COLO668 (cell line): ENCODE data around the gene HAUS6.
"Not testable (repeated sequence)": the region's sequence is repeated elsewhere in the genome, so short reads cannot be mapped to it uniquely, and the experiment has no call there.

Source experiments
- DNase-seq: peaks from one replicate; lab custom pipeline; 2025; ENCODE audit not compliant: unreplicated experiment; lab: John Stamatoyannopoulos, UW

Gene HAUS6

GRCh38 chr9:19102631-19103345, at the start of gene HAUS6:
TSS of gene HAUS6 (minus strand) at chr9:19102904. CDS start at chr9:19102651, 253 bp downstream.
- DNase-seq: peak; percentile 96

- DNase-seq: not testable (repeated sequence)
Observed at GRCh38 chr9:19152160-19152498, 49.4 kb upstream of the HAUS6 start.

GRCh38 chr9:19151425-19152159, 48.9 kb upstream of the HAUS6 start:
- DNase-seq: no peak

GRCh38 chr9:19149230-19149629, 46.5 kb upstream of the HAUS6 start:
- no peak for DNase-seq

GRCh38 chr9:19148187-19148586, 45.5 kb upstream of the HAUS6 start:
- no peak for DNase-seq

GRCh38 chr9:19146441-19147024, 43.8 kb upstream of the HAUS6 start:
- no peak for DNase-seq

GRCh38 chr9:19145881-19146280, 43.2 kb upstream of the HAUS6 start:
- no peak for DNase-seq

GRCh38 chr9:19140259-19140658, 37.6 kb upstream of the HAUS6 start:
- DNase-seq: no peak

- DNase-seq: no peak
Observed at GRCh38 chr9:19138084-19138483, 35.4 kb upstream of the HAUS6 start.

- no peak for DNase-seq
Observed at GRCh38 chr9:19137282-19137681, 34.6 kb upstream of the HAUS6 start.

GRCh38 chr9:19136129-19136528, 33.4 kb upstream of the HAUS6 start:
- DNase-seq: no peak

GRCh38 chr9:19133549-19134345, 31.0 kb upstream of the HAUS6 start:
- no peak for DNase-seq

GRCh38 chr9:19130436-19130835, 27.7 kb upstream of the HAUS6 start:
- no peak for DNase-seq

GRCh38 chr9:19127871-19128500, 25.3 kb upstream of the HAUS6 start:
- no peak for DNase-seq

- no peak for DNase-seq
Observed at GRCh38 chr9:19124430-19124793, 21.7 kb upstream of the HAUS6 start.

GRCh38 chr9:19122490-19123042, 19.9 kb upstream of the HAUS6 start:
- DNase-seq: no peak

- no peak for DNase-seq
Observed at GRCh38 chr9:19120877-19121276, 18.2 kb upstream of the HAUS6 start.

GRCh38 chr9:19119801-19120440, 17.2 kb upstream of the HAUS6 start:
- no peak for DNase-seq

GRCh38 chr9:19119246-19119645, 16.5 kb upstream of the HAUS6 start:
- no peak for DNase-seq

- DNase-seq: no peak
Observed at GRCh38 chr9:19117039-19117716, 14.5 kb upstream of the HAUS6 start.
